DMS79 (cell line): ENCODE data around the gene PEAK1.

ENCODE experiments used
- DNase-seq: peaks from one replicate; lab custom pipeline; 2025; lab: John Stamatoyannopoulos, UW

PEAK1 gene

GRCh38 chr15:77398927-77399326 is 21.0 kb downstream of the PEAK1 start:
- DNase-seq, result no peak

GRCh38 chr15:77396692-77397091 is 23.2 kb downstream of the PEAK1 start:
- no peak for DNase-seq

- no peak for DNase-seq
Measured at GRCh38 chr15:77395013-77395774, 24.7 kb downstream of the PEAK1 start.

DNA sequence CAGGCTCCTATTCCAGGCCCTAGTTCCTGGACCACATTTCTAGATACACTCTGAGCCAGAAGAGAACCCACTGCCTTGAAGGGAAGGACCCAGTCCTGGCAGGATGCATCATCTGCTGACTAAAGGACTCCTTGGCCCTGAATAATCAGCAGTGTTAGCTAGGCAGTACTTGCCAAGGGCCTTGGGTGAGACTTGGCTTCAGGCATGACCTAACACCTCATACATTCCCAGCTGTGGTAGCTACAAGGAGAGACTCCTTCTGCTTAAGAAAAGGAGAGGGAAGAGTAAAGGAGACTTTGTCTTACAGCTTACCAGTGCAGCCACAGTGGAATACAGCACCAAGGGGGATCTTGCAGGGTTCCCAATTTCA is 26.4 kb downstream of the PEAK1 start:
- no peak for DNase-seq

DNA sequence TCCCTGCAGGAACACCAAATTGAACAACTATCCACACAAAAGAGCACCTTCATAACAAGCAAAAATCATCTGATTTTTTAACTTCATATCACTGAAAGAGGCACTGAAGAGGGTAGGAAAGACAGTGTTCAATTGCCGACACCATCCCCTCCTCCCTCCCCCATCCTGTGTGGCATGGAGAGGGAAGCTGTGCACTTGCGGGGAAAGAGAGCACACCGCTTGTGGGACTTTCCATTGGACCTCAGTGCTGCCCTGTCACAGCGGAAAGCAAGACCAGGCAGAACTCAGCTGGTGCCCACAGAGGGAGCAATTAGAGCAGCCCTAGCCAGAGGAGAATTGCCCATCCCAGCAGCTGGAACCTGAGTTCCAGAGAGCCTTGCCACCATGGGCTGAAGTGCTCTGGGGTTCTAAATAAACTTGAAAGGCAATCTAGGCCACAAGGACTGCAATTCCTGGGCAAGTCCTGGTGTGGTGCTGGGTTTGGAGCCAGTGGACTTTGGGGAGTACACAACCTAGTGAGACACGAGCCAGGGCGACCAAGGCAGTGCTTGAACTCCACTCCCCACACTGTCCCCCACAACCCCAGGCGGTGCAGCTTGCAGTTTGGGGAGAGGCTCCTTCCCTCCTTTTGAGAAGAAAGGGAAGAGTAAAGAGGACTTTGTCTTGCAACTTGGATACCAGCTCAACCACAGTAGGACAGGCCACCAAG is 27.0 kb downstream of the PEAK1 start:
- no peak for DNase-seq

DNA sequence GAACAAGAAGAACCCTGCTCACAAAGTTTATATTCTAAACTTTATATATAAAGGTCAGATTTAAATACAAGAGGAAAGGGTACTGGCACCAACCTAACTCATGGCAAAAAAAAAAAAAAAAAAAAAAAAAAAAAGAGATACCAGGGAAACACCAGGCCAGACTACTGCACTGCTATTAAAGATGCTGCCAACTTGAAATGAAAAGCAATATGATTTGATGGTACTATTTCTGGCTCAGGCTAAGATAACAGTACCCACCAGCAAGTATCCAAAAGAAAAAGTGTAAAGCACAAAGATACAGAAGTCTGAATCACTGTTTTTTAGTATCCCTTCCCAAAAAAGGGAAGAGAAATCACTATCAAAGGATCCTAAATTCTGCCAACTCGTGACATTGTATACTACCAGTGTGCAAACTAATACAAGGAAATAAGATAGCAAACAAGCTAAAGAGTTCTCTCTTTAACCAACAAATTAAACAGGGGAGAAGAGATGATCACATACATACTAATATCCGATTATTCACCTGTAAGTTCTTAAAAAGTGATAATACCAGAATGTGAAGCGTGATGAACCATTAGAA is 28.4 kb downstream of the PEAK1 start:
- no peak for DNase-seq

DNA sequence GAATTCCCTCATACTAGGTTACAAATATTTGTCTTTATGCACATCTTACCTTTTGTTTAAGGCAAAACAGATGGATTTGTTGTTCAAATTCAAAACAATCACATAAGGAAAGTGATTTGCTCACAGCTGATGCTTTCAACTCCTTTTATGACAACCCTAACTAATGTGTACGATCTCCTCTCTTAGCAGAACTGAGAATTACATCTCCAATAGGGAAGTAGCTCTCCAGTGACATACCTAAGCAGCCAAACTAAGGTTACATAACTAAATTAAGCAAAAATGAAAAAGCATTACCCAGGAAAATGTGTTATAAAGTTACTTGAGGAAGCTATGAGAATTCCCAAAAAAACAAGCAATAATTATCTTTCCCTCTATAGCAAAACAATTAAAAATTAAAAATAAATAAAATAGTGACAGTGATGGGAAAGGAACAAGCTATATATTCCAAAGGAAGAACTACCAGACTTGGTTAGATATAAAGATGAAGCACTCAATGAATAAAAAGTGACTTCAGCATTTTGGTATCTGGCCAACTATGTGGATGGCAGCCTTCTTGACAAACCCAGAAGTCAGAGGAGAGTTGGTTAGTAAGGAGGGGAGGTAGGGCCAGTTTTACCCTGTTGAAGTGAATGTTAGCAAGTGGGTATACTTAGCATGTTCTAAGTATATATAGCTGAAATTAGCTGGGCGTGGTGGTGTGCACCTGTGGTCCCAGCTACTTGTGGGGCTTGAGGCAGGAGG is 32.4 kb downstream of the PEAK1 start:
- no peak for DNase-seq

DNA sequence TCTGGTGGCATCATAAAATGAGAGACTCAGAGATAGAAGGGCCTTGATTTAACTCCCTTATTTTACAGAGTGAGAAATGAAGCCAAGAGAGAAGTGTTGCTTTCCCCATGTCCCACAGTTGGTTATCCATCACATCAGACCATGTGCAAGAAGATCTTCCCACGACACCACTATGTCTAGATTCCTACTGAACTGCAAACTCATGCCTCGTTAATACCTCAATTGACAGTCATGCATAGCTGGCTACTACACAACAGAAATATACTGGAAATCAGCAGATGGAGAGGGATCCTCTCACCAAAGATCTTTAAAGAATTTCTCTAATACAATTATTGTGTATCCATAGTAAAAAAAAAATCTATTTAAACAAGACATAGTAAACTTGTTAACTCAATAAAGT is 33.3 kb downstream of the PEAK1 start:
- no peak for DNase-seq

DNA sequence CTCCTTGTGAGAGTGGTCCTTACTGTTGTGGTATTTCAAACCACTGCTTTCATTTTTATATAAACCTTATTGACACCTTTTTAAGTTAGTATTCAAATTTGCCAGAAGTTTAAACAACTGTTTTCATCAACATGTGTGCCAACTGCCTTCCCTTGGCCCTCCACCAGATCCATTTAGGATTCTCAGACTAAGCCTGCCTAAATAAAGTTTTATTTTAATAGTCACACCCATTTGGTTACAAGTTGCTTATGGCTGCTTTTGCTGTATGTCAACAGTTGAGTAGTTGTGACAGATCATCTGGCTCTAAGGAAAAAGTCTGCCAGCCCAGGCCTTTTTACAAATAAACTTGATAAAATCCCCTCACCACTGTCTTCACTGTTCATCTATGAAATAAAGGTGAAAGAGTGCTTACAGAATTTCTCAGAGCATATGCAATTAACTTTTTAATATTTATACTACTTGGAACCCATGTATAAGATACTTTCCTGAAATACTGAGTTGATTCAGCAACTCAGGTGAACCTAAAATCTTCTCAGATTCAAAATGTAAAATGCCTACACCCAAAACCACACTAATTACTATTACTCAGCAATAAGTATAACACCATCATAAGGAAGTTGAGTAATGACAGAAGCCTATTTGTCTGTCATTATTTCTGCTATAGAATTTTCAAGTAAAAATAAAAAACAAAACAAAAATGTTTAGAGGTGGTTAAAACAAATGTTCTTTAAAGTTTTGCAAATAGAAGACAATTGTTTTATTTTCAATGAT is 35.1 kb downstream of the PEAK1 start:
- DNase-seq, result no peak

DNA sequence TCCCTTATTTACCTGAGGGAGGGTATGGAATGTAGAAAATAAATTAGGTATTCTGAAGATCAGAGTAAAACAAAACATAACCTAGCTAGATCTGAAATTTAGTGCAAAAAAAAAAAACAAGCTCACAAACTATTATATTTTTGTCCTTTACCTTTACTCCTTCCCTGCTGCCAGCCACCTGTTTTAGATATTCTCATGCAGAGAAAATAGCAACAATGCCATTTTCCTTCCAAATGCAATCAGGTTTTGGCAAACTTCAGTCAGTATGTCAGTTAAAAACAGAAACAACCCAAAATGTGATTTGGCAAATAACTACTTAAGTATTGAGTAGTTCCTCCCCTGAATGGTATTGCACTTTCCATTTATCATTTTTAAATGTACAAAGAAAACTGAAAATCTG is 35.8 kb downstream of the PEAK1 start:
- no peak for DNase-seq

DNA sequence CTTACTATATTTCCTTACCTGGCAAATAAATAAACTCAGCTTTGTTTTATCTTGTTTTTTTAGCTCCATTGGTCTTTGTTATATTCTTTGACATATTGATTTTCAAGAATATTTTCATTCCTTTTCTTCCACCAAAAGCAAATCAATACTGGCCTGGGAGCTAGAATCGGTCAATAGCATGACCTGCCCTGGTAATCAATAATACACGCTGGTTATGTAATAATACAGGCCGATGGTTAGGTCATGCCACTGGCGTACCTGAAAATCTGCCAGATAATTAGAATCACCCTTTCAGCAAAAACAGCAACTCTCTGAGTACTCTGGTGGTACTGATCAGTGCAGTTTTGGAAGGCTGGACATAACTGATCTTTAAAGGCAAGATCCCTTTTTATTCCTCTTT is 39.9 kb downstream of the PEAK1 start:
- no peak for DNase-seq

- DNase-seq, result no peak
Measured at GRCh38 chr15:77376770-77377169, 43.1 kb downstream of the PEAK1 start.

- DNase-seq, result no peak
Measured at GRCh38 chr15:77375133-77375532, 44.8 kb downstream of the PEAK1 start.

DNA sequence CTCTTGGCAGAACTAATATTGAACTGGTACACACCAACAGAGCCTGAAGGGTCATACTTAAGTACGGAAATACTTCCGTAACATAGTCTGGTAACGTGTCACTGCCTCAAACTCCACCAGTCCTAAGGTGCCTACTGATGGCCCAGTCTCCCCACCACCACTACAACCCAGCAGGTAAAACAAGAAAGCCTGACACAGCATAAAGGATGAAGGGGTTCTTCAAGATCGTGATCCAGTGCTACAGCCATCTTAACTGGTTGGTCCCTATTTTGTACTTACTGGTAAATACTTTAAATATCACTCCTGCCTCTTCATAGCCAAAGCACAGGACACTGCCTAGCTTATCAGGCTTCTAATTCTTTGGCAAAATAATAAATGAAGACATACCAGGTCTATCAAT is 46.5 kb downstream of the PEAK1 start:
- no peak for DNase-seq

GRCh38 chr15:77371850-77372563 is 47.9 kb downstream of the PEAK1 start:
- DNase-seq, result no peak

GRCh38 chr15:77370580-77370979 is 49.3 kb downstream of the PEAK1 start:
- DNase-seq, result no peak

DNA sequence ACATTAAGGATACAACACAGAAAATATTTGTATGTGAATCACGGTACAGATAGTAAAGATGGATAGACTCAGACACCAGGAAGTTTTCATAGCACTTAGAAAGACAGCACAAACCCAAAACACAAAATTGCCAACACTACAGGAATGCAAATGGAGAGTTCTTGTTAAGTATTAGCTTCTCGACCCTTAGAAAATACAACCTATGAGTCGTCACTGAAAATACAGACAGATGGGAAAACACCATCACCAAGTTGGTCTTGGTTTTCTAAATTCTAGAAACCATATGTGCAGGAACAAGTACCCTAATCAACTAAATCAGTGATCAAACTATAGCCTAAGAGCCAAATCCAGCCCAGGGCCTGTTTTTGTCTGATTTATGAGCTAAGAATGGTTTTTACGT is 50.7 kb downstream of the PEAK1 start:
- no peak for DNase-seq

- no peak for DNase-seq
Measured at GRCh38 chr15:77367631-77368030, 52.3 kb downstream of the PEAK1 start.

GRCh38 chr15:77361456-77361855 is 58.4 kb downstream of the PEAK1 start:
- DNase-seq, result no peak

DNA sequence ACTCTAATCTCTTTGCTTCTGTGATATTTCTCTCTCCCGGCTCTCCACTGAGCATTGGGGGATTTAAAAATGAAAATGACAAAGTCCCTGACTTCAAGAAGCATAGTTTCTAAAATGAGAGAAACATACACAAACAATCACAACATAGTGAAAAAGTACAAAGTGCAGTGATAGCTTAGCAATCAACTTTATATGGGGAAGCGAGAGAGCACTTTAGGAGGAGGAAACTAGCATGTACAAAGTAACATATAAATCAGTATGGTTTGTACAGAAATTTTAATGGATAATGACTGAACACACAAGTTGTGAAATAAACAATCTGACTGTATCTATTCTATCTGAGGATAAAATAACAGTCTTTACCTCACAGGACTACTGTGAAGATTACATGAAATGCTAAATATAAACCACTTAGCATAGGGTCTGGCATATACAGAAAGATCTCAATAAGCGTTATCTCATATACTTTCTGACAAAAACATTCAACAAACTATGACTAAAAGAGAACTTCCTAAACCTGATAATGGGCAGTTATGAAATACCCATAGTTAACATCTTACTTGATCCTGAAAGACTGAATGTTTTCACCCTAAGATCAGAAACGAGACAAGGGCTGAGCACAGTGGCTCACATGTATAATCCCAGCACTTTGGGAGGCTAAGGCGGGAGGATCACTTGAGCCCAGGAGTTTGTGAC is 61.2 kb downstream of the PEAK1 start:
- no peak for DNase-seq

DNA sequence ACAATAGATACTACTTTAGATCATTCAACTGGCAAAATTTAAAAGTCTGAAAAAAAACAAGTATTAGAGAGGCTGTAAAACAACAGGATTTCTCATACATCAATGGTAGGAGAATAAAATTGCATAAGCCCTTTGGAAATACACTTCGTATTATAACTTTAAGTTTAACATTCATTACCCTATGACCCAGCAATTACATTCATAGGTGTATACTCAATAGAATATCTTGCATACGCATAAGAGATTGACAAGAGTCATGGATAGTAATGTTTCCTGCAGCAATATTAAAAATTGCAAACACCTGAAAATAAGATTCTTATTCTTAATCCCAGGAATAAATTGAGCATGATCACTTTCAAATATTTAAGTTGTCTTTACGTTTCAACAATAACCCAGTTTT is 63.6 kb downstream of the PEAK1 start:
- no peak for DNase-seq
